Mammary microvascular endothelial cell (primary cell): ENCODE measurements around the gene ATXN7L3. TPM values are rescaled to one million over a fixed set of nuclear protein-coding genes. Genes with fewer than 3 reads are reported as not detected.

Experiments
- total RNA-seq: library from RNA; depleted of rRNA; stranded (reverse); fragments of >200 nt; gene quantifications from 2 replicates; pipeline ENCODE4 v1.2.3, GENCODE V29; 2015

The ATXN7L3 gene, protein sequence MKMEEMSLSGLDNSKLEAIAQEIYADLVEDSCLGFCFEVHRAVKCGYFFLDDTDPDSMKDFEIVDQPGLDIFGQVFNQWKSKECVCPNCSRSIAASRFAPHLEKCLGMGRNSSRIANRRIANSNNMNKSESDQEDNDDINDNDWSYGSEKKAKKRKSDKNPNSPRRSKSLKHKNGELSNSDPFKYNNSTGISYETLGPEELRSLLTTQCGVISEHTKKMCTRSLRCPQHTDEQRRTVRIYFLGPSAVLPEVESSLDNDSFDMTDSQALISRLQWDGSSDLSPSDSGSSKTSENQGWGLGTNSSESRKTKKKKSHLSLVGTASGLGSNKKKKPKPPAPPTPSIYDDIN
- 28.8 and 55.3 TPM in 2 replicates for total RNA-seq

DNA sequence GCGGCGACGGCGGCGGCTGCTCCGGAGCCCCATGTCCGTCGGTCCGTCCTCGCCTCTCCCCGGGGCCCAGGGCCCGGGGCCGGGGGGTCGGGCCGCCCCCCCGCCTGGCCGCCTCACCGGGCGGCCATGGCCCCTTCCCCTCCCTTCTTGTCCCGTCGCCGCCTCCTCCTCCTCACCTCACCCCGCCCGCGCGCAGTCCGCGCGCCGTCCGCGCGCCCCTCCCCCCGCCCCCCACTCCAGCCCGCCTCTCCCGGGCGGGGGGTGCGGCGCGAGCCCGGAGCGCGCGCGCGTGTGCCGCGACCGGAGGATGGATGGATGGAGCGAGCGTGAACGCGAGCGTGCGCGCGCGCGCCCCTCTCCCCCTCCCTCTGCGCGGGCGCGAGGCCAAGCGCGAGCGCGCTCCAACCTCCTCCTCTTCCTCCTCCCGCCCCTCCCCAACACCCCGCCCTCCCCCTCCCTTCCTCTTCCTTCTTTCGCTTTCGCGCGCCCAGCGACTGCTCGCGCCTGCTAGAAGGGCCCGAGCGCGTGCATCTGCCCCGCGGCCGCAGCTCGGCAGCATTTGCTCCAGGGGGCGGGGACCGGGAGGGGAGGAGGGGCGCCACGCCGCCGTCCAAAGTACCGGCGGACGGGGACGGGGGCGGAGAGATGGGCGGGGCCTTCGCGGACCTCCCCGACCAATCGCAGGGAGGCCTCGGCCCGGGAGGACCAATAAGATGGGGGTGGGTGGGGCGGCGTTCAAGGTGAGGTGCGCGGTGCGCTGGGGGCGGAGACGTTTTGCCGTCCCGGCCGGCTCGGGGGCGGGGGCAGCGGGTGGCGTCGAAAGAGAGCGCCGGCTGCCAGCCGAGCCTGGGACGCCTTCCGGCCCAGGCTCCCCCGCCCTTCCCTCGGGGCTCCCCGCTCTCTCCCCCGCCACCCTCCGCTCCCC is at the start of gene ATXN7L3:
TSS of gene ATXN7L3 (minus strand) at position 332 of the 925 bp plus-strand sequence. CDS start 1,814 bp downstream, outside the sequence.

DNA sequence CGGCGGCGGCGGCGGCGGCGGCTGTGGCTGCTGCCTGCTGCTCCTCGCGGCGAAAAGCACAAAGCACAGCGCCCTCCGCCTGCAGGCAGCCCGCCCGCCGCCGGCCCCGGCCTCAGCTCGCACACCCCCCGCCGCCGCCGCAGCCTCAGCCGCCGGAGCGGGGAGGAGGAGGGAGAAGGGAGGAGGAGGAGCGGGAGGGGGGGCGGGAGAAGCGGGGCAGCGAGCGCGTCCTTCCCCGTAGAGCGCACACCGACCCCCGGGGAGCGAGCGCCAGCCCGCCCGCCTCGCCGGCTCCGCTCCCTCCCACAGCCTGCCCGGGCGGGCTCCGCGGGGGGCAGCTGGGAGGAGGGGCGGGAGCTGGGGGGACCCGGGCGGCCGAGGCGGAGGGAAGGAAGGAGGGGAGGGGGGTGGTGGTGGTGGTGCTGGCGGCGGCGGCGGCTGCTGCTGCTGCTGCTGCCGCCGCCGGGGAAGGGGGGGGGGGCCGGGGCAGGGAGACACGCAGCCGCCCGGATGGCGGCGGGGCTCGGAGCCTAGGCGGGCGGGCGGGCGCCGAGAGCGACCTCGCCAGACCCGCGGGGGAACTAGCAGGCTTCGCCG is 20.0 kb upstream of the ATXN7L3 start, which contains the start of gene UBTF:
TSS of gene UBTF (minus strand) at position 60 of the 597 bp plus-strand sequence. CDS start 1,446 bp downstream, outside the sequence.

DNA sequence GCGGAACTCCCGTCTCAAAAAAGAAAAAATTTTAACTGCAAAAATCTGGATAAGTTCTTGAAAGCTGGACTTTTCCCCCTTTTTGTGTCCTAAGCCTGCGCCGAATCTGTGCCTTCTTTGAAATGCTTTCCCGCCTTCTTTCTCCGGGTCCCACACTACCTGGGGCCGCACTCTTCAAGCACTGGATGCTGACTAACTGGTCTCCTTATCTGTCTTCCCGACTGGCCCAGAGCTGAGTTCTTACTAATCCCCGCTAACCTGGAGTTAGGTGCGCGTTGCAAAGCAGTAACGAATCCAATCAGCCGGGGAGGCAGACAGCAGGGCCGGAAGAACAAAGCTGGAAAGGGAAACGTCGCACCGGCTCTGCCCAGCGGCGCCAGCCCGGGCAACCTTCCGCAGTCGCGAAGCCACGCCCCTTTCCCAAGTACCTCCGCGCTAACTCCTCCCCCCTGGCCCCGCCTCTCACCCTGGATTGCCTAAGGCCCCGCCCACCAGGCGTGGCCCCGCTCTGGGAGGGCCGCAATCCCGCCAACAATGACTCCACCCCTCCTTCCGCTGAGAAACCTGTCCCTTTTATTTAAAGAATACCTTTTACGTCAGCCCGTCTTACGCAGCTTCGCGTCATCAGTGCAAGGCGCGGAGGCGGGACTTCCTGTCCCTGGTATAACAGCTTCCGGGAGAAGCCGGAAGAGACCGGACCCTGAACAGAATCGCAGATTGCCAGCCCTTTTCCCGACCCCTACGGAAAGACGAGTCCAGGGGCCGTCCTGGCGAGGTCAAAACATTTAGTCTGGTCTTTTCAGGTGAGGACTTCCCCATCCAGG is 13.2 kb downstream of the ATXN7L3 start, which contains the start of gene TMUB2:
TSS of gene TMUB2 (plus strand) at position 666 of the 824 bp plus-strand sequence. CDS start 737 bp downstream, outside the sequence.

DNA sequence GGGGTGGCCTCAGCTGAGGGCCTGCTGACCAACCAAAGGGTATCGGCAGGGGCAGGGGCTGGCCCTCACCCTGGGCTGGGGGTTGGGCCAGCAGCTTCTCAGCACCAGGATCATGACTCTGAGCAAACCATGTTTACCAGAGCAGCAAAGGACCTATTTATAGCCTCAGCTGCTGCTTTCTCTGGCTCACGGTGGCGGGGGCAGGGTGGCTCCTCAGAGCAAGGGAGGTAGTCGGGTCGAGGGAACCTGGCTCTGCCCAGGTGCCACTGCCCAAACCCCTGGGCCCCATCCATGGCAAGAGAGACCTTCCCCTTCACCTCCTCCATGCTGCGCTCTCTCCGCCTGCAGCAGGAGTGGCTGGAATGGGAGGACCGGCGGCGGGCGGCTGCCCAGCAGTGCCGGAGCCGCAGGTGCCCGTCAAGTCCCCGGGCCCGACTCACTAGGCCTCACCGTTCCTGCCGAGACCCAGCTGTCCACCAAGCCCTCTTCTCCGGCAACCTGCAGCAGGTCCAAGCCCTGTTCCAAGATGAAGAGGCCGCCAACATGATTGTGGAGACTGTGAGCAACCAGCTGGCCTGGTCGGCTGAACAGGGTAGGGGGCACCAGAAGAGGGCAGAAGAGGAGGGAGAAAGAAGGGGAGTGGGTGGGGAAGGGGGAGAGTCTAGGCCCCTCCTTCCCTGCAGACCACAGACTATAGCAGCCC is 29.0 kb downstream of the ATXN7L3 start, which contains the start of gene ASB16:
TSS of gene ASB16 (plus strand) at position 206 of the 703 bp plus-strand sequence. CDS start at position 292, 86 bp downstream.

Other genes with a start within 250 kb of the ATXN7L3 start
- gene PYY, start 245.9 kb downstream of the ATXN7L3 start, total RNA-seq, result not detected in 2 replicates
- 11.0 and 13.9 TPM in 2 replicates for gene NAGS, start 195.3 kb downstream of the ATXN7L3 start, total RNA-seq
- 37.7 and 48.3 TPM in 2 replicates for gene TMEM101, start 184.9 kb downstream of the ATXN7L3 start, total RNA-seq
- gene LSM12, start 133.2 kb downstream of the ATXN7L3 start, total RNA-seq, result 48.2 and 48.4 TPM in 2 replicates
- gene G6PC3, start 129.1 kb downstream of the ATXN7L3 start, total RNA-seq, result 38.5 and 48.9 TPM in 2 replicates
- 39.0 and 42.1 TPM in 2 replicates for gene HDAC5, start 76.2 kb downstream of the ATXN7L3 start, total RNA-seq
- 5.0 and 7.2 TPM in 2 replicates for gene HROB, start 58.0 kb downstream of the ATXN7L3 start, total RNA-seq
- gene ASB16, start 29.2 kb downstream of the ATXN7L3 start, total RNA-seq, result 0.15 TPM in 1 of 2 replicates, not detected in the other
- gene TMUB2, start 12.9 kb downstream of the ATXN7L3 start, total RNA-seq, result 26.7 and 27.2 TPM in 2 replicates
- 50.5 and 55.8 TPM in 2 replicates for gene UBTF, start 19.8 kb upstream of the ATXN7L3 start, total RNA-seq
- not detected in 2 replicates for gene SLC4A1, start 68.3 kb upstream of the ATXN7L3 start, total RNA-seq
- gene RUNDC3A, start 108.7 kb upstream of the ATXN7L3 start, total RNA-seq, result not detected in 2 replicates
- 100 and 102 TPM in 2 replicates for gene SLC25A39, start 124.9 kb upstream of the ATXN7L3 start, total RNA-seq
- 445 and 504 TPM in 2 replicates for gene GRN, start 145.4 kb upstream of the ATXN7L3 start, total RNA-seq
- gene FAM171A2, start 164.0 kb upstream of the ATXN7L3 start, total RNA-seq, result 2.6 and 3.2 TPM in 2 replicates
- 0.39 TPM in 1 of 2 replicates, not detected in the other for gene ITGA2B, start 189.8 kb upstream of the ATXN7L3 start, total RNA-seq